B cell (primary cell): ENCODE measurements around the gene PDCD2L. TPM values are rescaled to one million over a fixed set of nuclear protein-coding genes. Genes with fewer than 3 reads are reported as not detected.

ENCODE experiments used
- ATAC-seq: fragments of 200-7000 bp; cut with Tn5 transposase; one replicate; pipeline ENCODE4 v1.10.0; 2021; ENCODE audit warnings: low read depth, mild to moderate bottlenecking, moderate number of reproducible peaks, moderate library complexity
- CTCF ChIA-PET: fragments of 350-600 bp; sonication (Branson Sonifier 250); formaldehyde crosslinking; loops from one replicate; lab custom pipeline; 2021; ENCODE audit warnings: antibody characterized with exemption, inconsistent platforms; lab: Charles Lee
- POLR2A ChIA-PET: fragments of 350-600 bp; sonication (Branson Sonifier 250); formaldehyde crosslinking; loops from one replicate; lab custom pipeline; 2021; ENCODE audit warnings: antibody characterized with exemption; lab: Charles Lee
- DNase-seq: peaks from one replicate; pipeline ENCODE4 v3.0.0; 2013
- H2AFZ ChIP-seq: 2 replicates; pipeline ENCODE4 v1.6.1; 2012; ENCODE audit warnings: mild to moderate bottlenecking, low read depth, low read length; ENCODE audit not compliant: insufficient read depth, poor library complexity, severe bottlenecking
- H3K27ac ChIP-seq, 2 donors: 1 replicate in 1 of 2; 2 replicates in 1 of 2; pipeline ENCODE4 v1.5.1; 2012 to 2013; ENCODE audit warnings: low read length in 2 of 2, mild to moderate bottlenecking in 2 of 2, moderate library complexity in 1 of 2
- H3K27me3 ChIP-seq, 4 experiments: fragments of 200-600 bp in 1 of 4; sonication (generic) in 1 of 4; replicated peaks in 1 of 4; 1 replicate in 2 of 4; 2 replicates in 2 of 4; pipeline versions ENCODE4 v1.6.1 to v1.7.0; 2013 to 2016; ENCODE audit warnings: low read length in 3 of 4, mild to moderate bottlenecking in 2 of 4, mixed read lengths in 1 of 4, moderate library complexity in 1 of 4; ENCODE audit not compliant: insufficient read depth in 4 of 4, control insufficient read depth in 3 of 4; ENCODE audit errors: control extremely low read depth in 1 of 4
- H3K36me3 ChIP-seq, 2 experiments: replicated peaks in 1 of 2; 1 replicate in 1 of 2; 2 replicates in 1 of 2; pipeline versions ENCODE4 v1.6.1 to v1.7.1; 2013; ENCODE audit warnings: low read length in 1 of 2; ENCODE audit not compliant: insufficient read depth in 2 of 2, control insufficient read depth in 1 of 2; ENCODE audit errors: control extremely low read depth in 1 of 2, extremely low read depth in 1 of 2
- H3K4me1 ChIP-seq, 2 donors: fragments of 200-600 bp in 1 of 2; sonication (generic) in 1 of 2; 1 replicate in 1 of 2; 2 replicates in 1 of 2; pipeline versions ENCODE4 v1.5.1 to v1.6.1; 2013 to 2017; ENCODE audit warnings: low read length in 2 of 2; ENCODE audit not compliant: control insufficient read depth in 2 of 2, insufficient read depth in 2 of 2
- H3K4me2 ChIP-seq: replicated peaks from 2 replicates; pipeline ENCODE3; 2012; ENCODE audit warnings: mild to moderate bottlenecking, low read depth, low read length; ENCODE audit not compliant: poor library complexity, severe bottlenecking
- H3K4me3 ChIP-seq, 5 experiments: fragments of 200-600 bp in 1 of 5; sonication (generic) in 1 of 5; 1 replicate in 3 of 5; 2 replicates in 2 of 5; pipeline versions ENCODE4 v1.5.1 to v1.7.0; 2011 to 2016; ENCODE audit warnings: low read length in 4 of 5, mild to moderate bottlenecking in 4 of 5, low read depth in 2 of 5, control low read depth in 1 of 5, moderate library complexity in 1 of 5; ENCODE audit not compliant: insufficient read depth in 1 of 5; ENCODE audit errors: control extremely low read depth in 1 of 5, extremely low read depth in 1 of 5
- H3K79me2 ChIP-seq: fragments of 200-600 bp; sonication (generic); one replicate; pipeline ENCODE4 v1.6.0; 2016; ENCODE audit warnings: low read length; ENCODE audit not compliant: control insufficient read depth, insufficient read depth
- H3K9ac ChIP-seq: fragments of 200-600 bp; sonication (generic); 2 replicates; pipeline ENCODE4 v1.6.1; 2017; ENCODE audit warnings: mild to moderate bottlenecking, low read length, moderate library complexity
- H3K9me3 ChIP-seq, 3 donors: one replicate each; pipeline versions ENCODE4 v1.6.1 to v1.7.1; 2013; ENCODE audit warnings: low read length in 2 of 3; ENCODE audit not compliant: control insufficient read depth in 2 of 3, insufficient read depth in 1 of 3; ENCODE audit errors: control extremely low read depth in 1 of 3
- H4K20me1 ChIP-seq: 2 replicates; pipeline ENCODE4 v1.6.0; 2012; ENCODE audit warnings: mild to moderate bottlenecking, low read length; ENCODE audit not compliant: insufficient read depth, control insufficient read depth, poor library complexity, severe bottlenecking
- H3K27ac Mint-ChIP-seq: one replicate; pipeline ENCODE4 v1.8.0; 2021; ENCODE audit warnings: mixed read lengths
- H3K27me3 Mint-ChIP-seq: one replicate; pipeline ENCODE4 v1.8.0; 2021; ENCODE audit warnings: mixed read lengths
- H3K4me1 Mint-ChIP-seq: one replicate; pipeline ENCODE4 v1.8.0; 2021; ENCODE audit warnings: mixed read lengths
- H3K4me3 Mint-ChIP-seq: one replicate; pipeline ENCODE4 v1.8.0; 2021; ENCODE audit warnings: mixed read lengths
- H3K9me3 Mint-ChIP-seq: one replicate; pipeline ENCODE4 v1.8.0; 2022; ENCODE audit warnings: mixed read lengths; ENCODE audit not compliant: insufficient read depth
- CTCF ChIP-seq: fragments of 200-600 bp; IDR thresholded peaks from one replicate; pipeline ENCODE4 v1.8.0; 2022; ENCODE audit warnings: antibody characterized with exemption, mild to moderate bottlenecking
- EZH2 ChIP-seq: IDR thresholded peaks from 2 replicates; pipeline ENCODE4 v1.6.1; 2012; ENCODE audit warnings: borderline replicate concordance, low read depth, mild to moderate bottlenecking, moderate library complexity, low read length; ENCODE audit not compliant: insufficient read depth, poor library complexity, severe bottlenecking
- WGBS: methylation state at CpG from one replicate; pipeline ENCODE4 v1.1.5; 2013; ENCODE audit warnings: missing lambda C conversion rate; ENCODE audit not compliant: insufficient coverage; 5-methylcytosine and 5-hydroxymethylcytosine counted together
- intact Hi-C: fragments of 100-400 bp; cut with micrococcal nuclease; formaldehyde crosslinking; loops from one replicate; pipeline ENCODE4 v1.10.0; 2022
- polyA plus RNA-seq: library from polyadenylated mRNA; depleted of rRNA; stranded (reverse); fragments of >200 nt; gene quantifications from 2 replicates; pipeline ENCODE4 v1.2.3, GENCODE V29; 2012
- total RNA-seq, 2 donors: library from RNA; stranded (reverse); fragments of 120-200 nt in 1 of 2; gene quantifications; 1 replicate in 1 of 2; 2 replicates in 1 of 2; pipeline versions ENCODE4 v1.2.3 to v1.2.4, GENCODE V29; 2013 to 2022

Gene PDCD2L
- total and polyA plus RNA-seq, 2 donors (not counting 1 experiment from before 2014, with no cell fraction given) = 11.3 to 16.7 TPM

GRCh38 chr19:34359954-34360315 lies 44.3 kb upstream of the PDCD2L start:
- Mint-ChIP-seq H3K27ac (peak overlapping the region; percentile 97), H3K4me3 (peak overlapping the region; percentile 96), H3K27me3 (no peaks in the 10 kb centered on the region), H3K9me3 (no peaks in the 10 kb centered on the region), H3K4me1 (peaks cover 30% of the 10 kb centered on the region)
- 83% methylated on average over 4 of the region's 7 CpGs for WGBS
- H3K4me3 ChIP-seq = peak overlapping the region in 3 of 5 experiments; percentile 54 to 67 (median 58)
- H3K79me2 ChIP-seq = peaks cover 5% of the 10 kb centered on the region
- no peak for DNase-seq
- no peak for ATAC-seq
- no peaks in the 10 kb centered on the region for H3K27me3 ChIP-seq
- POLR2A ChIA-PET = interaction anchor here (1.0 to 1.6 kb wide), 2 partner anchors 45 to 188 kb away, joined by 3 to 4 read pairs; no protein-coding TSS in a partner anchor
- CTCF ChIA-PET = interaction anchor here (1.1 to 2.4 kb wide), 3 partner anchors 24 to 70 kb away, joined by 3 to 9 read pairs (median 3); partner anchors contain the start of gene UBA2
- H3K4me2 ChIP-seq = peak overlapping the region; percentile 77
- intact Hi-C loops = loop anchor here (1.0 kb wide), 4 partner anchors 24 to 188 kb away; partner anchors contain the start of genes LSM14A and PDCD2L
- H3K9me3 ChIP-seq = no peaks in the 10 kb centered on the region
- peaks cover 16 to 25% of the 10 kb centered on the region in 2 donors for H3K4me1 ChIP-seq
- H2AFZ ChIP-seq = peak overlapping the region; percentile 77
- no peak for TF ChIP-seq CTCF
- TF ChIP-seq EZH2 = no peak
- H4K20me1 ChIP-seq = no peaks in the 10 kb centered on the region
- peaks cover 0 to under 1% of the 10 kb centered on the region in 2 experiments for H3K36me3 ChIP-seq
- peak overlapping the region in 1 of 2 donors; percentile 58 for H3K27ac ChIP-seq
- peak overlapping the region; percentile 54 for H3K9ac ChIP-seq

- Histone ChIP-seq H3K79me2 (peaks cover 9% of the 10 kb centered on the region), H3K36me3 (no peaks in the 10 kb centered on the region), H3K4me2 (no peak overlapping the region), H3K9me3 (no peaks in the 10 kb centered on the region), H2AFZ (no peak overlapping the region), H3K27me3 (no peaks in the 10 kb centered on the region), H3K9ac (no peak overlapping the region), H3K4me3 (no peak overlapping the region), H3K27ac (no peak overlapping the region), H4K20me1 (no peaks in the 10 kb centered on the region), H3K4me1 (peaks cover 16 to 26% of the 10 kb centered on the region in 2 donors)
- Mint-ChIP-seq H3K4me3 (peak overlapping the region; percentile 96), H3K27ac (peak overlapping the region; percentile 97), H3K4me1 (peaks cover 30% of the 10 kb centered on the region), H3K9me3 (no peaks in the 10 kb centered on the region), H3K27me3 (no peaks in the 10 kb centered on the region)
- no peak for TF ChIP-seq EZH2
- no peak for TF ChIP-seq CTCF
- intact Hi-C loops = no loop called here
- ChIA-PET CTCF (no interaction called here), POLR2A (no interaction called here)
- DNase-seq (no peak), ATAC-seq (no peak)
- 100% methylated on average over 5 of the region's 9 CpGs for WGBS
These were observed 43.8 kb upstream of the PDCD2L start for GRCh38 chr19:34360354-34360909.
